HCT116 (cell line): ENCODE results near the gene KIAA1328.

Source experiments
- EZH2 ChIP-seq: fragments of 200-600 bp; sonication (generic); IDR thresholded peaks from 2 replicates; pipeline ENCODE4 v1.6.1; 2017; ENCODE audit warnings: antibody characterized with exemption, mixed run types
- EZH2phosphoT487 ChIP-seq: fragments of 200-600 bp; IDR thresholded peaks from 2 replicates; pipeline ENCODE4 v1.6.1; 2018; ENCODE audit warnings: antibody characterized with exemption, borderline replicate concordance
- JUND ChIP-seq: IDR thresholded peaks from 2 replicates; pipeline ENCODE4 v1.6.1; 2012
- POLR2A ChIP-seq: IDR thresholded peaks from 2 replicates; pipeline ENCODE4 v1.7.0; 2011; ENCODE audit warnings: borderline replicate concordance; ENCODE audit not compliant: insufficient read depth, insufficient read length; ENCODE audit errors: extremely low read depth
- SRF ChIP-seq: IDR thresholded peaks from 2 replicates; pipeline ENCODE4 v1.6.1; 2012; ENCODE audit warnings: low read depth
- YY1 ChIP-seq: IDR thresholded peaks from 2 replicates; pipeline ENCODE4 v1.6.1; 2011; ENCODE audit warnings: low read length, low read depth, moderate library complexity, mild to moderate bottlenecking; ENCODE audit not compliant: insufficient replicate concordance; ENCODE audit errors: extremely low read depth
- TF ChIP-seq, protein P1 (sequence below), 3 experiments: fragments of 200-600 bp in 1 of 3; sonication (generic) in 1 of 3; IDR thresholded peaks in 2 of 3; conservative IDR thresholded peaks in 1 of 3; 2 replicates each; pipeline ENCODE4 v1.5.1; 2012 to 2017; ENCODE audit warnings: low read depth in 2 of 3, low read length in 2 of 3, antibody characterized with exemption in 1 of 3, borderline replicate concordance in 1 of 3, control low read depth in 1 of 3, mild to moderate bottlenecking in 1 of 3, mixed read lengths in 1 of 3, mixed run types in 1 of 3, moderate library complexity in 1 of 3; ENCODE audit not compliant: insufficient read depth in 1 of 3
- TF ChIP-seq, protein P2 (sequence below): IDR thresholded peaks from 2 replicates; pipeline ENCODE4 v1.6.1; 2012
- TF ChIP-seq, protein P3 (sequence below): IDR thresholded peaks from 2 replicates; pipeline ENCODE4 v1.6.1; 2012

DNA sequence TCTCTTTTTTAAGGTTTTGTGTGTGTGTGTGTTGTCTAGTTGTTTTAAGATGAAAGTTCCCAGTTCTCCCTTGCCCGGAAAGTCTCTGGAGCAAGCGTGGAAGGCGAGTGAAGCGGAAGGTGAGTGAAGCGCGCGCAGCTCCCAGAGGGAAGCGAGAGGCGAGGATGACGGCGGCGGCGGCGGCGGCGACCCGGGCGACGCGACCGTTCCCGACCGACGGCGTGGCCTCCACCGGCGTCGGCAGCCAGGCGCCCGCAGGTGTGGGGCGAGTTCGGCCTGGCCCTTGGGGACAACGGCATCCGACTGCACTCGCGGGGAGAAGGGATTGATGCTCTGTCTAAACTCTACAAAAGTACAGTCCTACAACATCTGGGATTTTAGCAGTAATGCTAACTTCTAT is 414.8 kb downstream of the KIAA1328 start:
- no peak for TF ChIP-seq EZH2
- no peak for TF ChIP-seq YY1
- TF ChIP-seq, protein P1, sequence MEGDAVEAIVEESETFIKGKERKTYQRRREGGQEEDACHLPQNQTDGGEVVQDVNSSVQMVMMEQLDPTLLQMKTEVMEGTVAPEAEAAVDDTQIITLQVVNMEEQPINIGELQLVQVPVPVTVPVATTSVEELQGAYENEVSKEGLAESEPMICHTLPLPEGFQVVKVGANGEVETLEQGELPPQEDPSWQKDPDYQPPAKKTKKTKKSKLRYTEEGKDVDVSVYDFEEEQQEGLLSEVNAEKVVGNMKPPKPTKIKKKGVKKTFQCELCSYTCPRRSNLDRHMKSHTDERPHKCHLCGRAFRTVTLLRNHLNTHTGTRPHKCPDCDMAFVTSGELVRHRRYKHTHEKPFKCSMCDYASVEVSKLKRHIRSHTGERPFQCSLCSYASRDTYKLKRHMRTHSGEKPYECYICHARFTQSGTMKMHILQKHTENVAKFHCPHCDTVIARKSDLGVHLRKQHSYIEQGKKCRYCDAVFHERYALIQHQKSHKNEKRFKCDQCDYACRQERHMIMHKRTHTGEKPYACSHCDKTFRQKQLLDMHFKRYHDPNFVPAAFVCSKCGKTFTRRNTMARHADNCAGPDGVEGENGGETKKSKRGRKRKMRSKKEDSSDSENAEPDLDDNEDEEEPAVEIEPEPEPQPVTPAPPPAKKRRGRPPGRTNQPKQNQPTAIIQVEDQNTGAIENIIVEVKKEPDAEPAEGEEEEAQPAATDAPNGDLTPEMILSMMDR (IDR thresholded peaks at IDR 0.05 in 2 of 3, conservative IDR thresholded peaks at IDR 0.05 in 1 of 3; ENCODE audit: borderline replicate concordance in 1 of 3, insufficient read depth in 1 of 3, low read depth in 2 of 3, low read length in 2 of 3), result no peak
- TF ChIP-seq SRF, result no peak
- no peak for TF ChIP-seq POLR2A
- TF ChIP-seq EZH2phosphoT487, result no peak
- no peak for TF ChIP-seq JUND
- TF ChIP-seq, protein P2, sequence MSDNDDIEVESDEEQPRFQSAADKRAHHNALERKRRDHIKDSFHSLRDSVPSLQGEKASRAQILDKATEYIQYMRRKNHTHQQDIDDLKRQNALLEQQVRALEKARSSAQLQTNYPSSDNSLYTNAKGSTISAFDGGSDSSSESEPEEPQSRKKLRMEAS, result no peak
- TF ChIP-seq, protein P3, sequence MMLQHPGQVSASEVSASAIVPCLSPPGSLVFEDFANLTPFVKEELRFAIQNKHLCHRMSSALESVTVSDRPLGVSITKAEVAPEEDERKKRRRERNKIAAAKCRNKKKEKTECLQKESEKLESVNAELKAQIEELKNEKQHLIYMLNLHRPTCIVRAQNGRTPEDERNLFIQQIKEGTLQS, result no peak
